HL-60/S4 (cell line): ENCODE data around the gene EIF4EBP2.

ENCODE experiments used
- in situ Hi-C: fragments of 300-500 bp; cut with MboI; formaldehyde crosslinking; loops from 2 replicates; pipeline ENCODE4 v1.14.3; 2022; ENCODE audit warnings: low sequenced_read_pairs

EIF4EBP2 gene

DNA sequence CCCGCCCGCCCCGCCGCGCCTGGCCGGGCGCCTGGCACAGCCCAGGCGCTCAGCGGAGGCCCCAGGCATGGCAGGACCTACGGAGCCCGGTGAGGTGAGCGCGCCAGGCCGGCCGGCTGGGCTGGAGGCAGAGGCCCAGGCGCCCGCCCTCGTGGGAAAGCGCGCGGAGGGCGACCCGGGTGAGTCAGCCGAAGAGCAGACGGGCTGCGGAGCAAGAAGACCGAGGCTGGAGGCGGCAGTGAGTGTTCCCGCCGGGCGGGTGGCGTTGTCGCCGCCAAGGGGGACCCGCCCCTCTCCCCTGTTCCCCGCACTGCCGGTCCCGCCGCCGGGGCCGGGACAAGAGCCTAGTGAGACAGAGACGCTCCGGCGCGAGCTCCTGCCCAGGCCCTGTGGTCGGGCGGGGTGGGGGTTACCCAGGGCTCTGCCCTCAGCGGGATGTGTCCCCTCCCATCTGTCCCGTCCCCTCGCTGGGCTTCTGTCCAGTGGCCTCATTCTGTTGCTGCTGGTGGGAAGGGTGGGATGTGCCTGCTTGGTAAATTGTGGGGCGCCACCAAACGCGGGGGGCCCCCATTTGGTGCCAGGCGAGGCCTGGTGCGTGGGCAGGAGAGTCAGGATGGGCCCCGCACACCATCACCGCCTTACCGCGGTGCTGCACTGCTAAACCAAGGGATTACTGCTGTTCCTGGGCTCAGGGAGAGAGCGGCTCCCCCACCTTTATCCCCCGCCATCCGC lies 54.5 kb downstream of the EIF4EBP2 start:
- in situ Hi-C loops, result no loop called here

- in situ Hi-C loops, result no loop called here
Observed at GRCh38 chr10:70459061-70459773, 55.3 kb downstream of the EIF4EBP2 start.

GRCh38 chr10:70459774-70460490 lies 56.0 kb downstream of the EIF4EBP2 start:
- in situ Hi-C loops, result loop anchor here (10.0 kb wide), 2 partner anchors 85 to 425 kb away; partner anchors contain the start of gene PCBD1

DNA sequence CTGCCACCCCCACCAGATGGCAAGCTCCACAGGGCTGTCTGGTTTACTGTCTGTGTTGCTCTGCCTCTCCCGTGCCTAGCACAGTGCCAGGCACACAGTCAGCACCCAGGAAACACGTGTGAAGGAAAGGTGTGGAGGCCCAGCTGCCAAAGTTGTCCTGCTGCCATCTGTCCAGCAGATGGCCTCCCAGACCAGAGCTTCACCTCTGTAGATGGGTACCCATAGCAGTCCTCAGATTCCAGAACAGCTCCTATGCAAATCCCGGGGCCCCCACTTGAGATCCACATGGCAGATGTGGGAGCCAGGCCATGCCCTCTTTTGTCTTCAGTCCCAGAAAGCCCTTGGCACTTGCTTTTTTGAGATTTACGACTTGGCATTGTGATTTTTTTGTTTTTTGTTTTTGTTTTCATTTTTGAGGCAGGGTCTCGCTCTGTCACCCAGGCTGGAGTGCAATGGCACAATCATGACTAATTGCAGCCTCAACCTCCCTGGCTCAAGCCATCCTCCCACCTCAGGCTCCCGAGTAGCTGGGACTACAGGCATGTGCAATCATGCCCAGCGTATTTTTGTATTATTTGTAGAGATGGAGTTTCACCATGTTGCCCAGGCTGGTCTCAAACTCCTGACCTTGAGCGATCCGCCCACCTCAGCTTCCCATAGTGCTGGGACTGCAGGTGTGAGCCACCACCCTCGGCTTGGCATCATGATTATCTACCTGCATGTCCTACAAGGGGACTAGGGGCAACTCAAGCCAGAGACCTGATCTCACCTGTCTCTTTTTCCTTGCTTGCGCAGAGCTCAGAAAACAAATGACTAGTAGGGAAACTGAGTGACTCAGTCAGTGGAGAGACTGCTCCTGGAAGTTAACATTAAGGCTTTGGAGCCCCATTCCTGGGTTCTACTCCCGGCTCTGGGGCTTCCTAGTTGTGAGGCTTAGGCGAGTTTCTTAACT lies 57.7 kb downstream of the EIF4EBP2 start:
- in situ Hi-C loops, result loop anchor here (10.0 kb wide), 2 partner anchors 83 to 423 kb away; partner anchors contain the start of gene PCBD1

DNA sequence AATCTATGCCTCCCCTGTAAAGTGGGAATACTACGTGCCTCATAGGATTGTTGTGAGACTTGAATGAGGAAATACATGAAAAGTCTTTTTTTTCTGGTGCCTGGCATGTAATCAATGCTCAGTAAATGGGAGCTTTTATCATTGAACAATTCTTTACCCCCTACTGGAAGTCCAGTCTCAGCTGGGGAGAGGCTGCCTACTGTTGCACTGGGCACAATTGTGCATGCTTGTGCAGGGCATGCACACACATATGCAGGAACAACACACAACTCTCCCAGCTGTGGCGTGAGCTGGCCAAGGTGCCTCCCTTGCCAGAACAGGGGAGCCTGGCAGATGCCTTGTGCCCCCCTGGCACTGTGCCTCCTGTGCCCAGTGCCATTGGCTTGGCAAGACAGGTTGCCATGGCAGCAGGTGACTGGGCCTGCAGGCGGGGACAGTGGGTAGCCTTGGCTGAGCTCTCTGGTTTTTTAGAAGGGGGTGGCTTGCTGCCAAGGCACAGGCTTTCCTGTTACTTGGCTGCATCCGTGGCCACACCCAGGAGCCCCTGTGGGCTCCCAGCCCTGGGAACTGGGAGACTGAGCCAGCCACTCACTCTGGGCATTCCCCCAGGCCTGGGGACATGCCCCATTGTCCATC lies 58.5 kb downstream of the EIF4EBP2 start:
- in situ Hi-C loops, result loop anchor here (10.0 kb wide), 2 partner anchors 82 to 422 kb away; partner anchors contain the start of gene PCBD1

DNA sequence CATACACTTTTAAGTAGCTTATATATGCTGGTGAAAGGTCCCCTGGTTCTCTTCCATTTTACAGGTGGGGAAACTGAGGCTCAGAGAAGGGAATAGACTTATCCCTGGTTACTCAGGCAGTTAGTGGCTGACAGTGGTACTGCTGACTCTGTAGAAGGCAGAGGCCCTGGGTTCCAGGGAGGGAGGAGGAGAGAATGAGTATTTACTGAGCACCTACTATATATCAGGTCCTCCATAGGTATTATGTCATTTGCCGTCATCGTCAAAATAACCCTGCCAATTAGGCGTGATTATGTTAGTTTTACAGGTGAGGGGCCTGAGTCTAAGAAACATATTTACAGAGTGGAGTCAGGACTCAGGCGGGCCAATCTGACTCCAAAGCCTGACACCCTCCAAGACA lies 61.3 kb downstream of the EIF4EBP2 start:
- in situ Hi-C loops, result loop anchor here (10.0 kb wide), 2 partner anchors 80 to 420 kb away; partner anchors contain the start of gene PCBD1

DNA sequence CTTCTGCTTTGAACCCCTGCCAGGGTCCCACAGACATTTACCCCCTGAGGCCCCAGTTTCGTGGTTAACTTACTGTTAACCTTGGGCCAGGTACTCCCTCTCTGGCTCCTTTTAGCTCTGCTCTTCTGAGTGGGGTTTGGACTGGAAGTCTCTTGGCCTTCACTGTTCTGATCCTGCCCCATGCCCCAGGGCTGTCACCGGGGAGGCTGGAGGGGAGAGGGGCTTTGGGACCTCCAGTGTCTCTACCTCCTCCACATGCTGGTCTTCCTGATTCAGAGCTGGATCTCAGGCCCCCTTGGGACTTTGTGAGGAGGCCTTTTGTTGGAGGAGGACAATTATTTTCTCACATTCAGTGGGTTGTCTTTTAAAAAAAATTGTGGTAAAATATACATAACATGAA lies 61.9 kb downstream of the EIF4EBP2 start:
- in situ Hi-C loops, result loop anchor here (10.0 kb wide), 2 partner anchors 79 to 419 kb away; partner anchors contain the start of gene PCBD1

- in situ Hi-C loops, result loop anchor here (10.0 kb wide), 2 partner anchors 78 to 418 kb away; partner anchors contain the start of gene PCBD1
Observed at GRCh38 chr10:70466951-70467350, 63.0 kb downstream of the EIF4EBP2 start.

DNA sequence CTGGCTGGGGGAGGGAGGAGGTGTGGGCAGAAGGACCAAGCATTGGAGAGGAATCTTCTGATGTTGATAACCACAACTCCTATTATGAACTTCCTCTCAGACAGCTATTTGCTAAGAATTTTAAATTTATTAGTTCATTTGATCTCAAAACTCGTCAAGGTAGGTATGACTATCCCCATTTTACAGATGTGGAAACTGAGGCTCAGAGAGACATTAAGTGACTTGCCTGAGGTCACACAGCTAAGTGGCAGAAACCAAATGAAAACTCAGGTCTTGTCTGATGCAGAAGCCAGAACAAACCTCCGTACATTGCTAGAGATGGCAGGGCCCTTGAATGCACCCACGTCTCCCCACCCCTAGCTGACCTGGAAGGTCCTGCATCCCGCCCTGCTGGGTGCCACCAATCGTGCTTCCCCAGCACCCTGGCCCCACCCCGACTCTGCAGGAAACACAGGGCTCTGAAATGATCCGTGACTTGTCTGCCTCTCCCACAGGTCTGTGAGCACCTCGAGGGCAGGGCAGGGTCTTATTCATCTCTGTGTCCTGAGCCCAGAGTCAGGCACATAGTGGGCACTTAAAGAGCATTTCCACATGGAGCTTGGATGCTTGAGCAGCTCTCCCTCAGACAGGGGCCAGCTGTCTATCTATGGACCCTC lies 69.0 kb downstream of the EIF4EBP2 start:
- in situ Hi-C loops, result no loop called here

DNA sequence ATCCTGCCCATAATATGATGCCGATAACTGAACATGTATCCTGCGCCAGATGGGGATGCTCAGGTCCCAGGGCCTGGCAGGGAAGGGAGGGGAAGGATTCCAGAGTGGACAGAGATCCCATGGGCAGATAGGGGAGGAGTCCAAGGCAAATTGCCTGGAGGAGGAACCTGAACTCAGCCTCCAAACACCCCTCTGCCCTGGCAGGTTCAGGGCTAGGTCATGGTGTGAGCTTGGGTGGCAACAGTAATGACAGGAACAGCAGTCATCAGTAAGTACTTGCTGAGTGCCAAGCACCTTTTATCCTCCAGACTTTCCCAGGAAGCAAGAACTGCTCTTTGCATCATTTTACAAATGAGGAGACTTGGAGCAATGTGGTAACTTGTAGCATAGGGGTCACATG lies 70.8 kb downstream of the EIF4EBP2 start:
- in situ Hi-C loops, result no loop called here

- in situ Hi-C loops, result no loop called here
Observed at GRCh38 chr10:70475661-70476060, 71.7 kb downstream of the EIF4EBP2 start.

GRCh38 chr10:70476249-70477035 lies 72.5 kb downstream of the EIF4EBP2 start:
- in situ Hi-C loops, result no loop called here

- in situ Hi-C loops, result no loop called here
Observed at GRCh38 chr10:70477661-70478162, 73.8 kb downstream of the EIF4EBP2 start.
